ENCODE measurements around the gene METAP1.

- TF ChIP-seq POLR2AphosphoS5 (IDR thresholded peaks at IDR 0.05; ENCODE audit: low read depth, low read length) = no peak
- no peak for TF ChIP-seq POLR2A (IDR thresholded peaks at IDR 0.05; ENCODE audit: borderline replicate concordance, extremely low read depth, insufficient read depth, insufficient read length)
- no peak for TF ChIP-seq SRF (IDR thresholded peaks at IDR 0.05; ENCODE audit: low read depth)
These were observed 32.7 kb downstream of the METAP1 start for GRCh38 chr4:99028187-99028586.
